Measurements from ENCODE around the gene CLEC16A.

CLEC16A gene

DNA sequence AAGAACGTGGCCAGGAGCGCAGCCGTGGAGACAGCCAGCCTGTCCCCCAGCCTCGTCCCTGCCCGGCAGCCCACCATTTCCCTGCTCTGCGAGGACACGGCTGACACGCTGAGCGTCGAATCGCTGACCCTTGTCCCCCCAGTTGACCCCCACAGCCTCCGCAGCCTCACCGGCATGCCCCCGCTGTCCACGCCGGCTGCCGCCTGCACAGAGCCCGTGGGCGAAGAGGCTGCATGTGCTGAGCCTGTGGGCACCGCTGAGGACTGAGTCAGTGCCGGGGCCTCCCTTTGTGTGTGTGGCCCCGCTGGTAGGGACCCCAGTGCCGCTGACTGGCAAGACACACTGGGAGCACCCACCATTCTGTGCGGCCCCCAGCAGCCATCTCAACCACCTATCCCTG, 234.1 kb downstream of the CLEC16A start:
- no peak for DNase-seq (ENCODE audit: low read depth)

DNA sequence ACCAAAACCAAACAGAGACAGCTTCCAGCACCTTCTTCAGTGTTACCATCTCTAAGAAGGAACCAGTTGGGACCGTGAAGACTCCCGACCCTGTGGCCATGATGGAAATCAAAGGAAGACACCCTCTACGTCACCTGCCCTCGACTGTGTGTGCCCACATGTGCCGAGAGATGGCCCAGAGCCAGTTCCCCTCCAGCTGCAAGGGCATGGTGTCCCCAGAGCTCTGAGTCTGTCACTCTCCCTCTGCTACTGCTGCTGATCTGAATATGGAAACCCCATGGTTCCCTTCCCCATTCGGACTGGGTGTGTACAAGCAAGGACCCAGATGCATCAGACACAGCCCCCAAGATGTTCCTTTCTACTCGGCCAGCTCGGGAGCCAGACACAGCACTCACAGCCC, 235.2 kb downstream of the CLEC16A start:
- no peak for DNase-seq (ENCODE audit: low read depth)

DNA sequence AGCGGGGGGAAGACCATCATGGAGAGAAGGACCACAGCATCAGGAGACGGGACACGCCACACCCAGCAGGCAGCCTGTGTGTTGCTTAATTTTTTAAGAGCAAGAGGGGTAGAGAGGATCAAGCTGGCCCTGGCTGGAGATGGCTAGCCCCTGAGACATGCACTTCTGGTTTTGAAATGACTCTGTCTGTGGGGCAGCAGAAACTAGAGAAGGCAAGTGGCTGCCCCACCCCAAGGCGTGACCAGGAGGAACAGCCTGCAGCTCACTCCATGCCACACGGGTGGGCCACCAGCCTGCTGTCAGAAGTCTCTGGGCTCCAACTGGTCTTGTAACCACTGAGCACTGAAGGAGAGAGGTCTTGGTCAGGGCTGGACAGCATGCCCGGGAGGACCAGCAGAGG, 236.1 kb downstream of the CLEC16A start:
- DNase-seq (ENCODE audit: low read depth), result no peak

GRCh38 chr16:11181242-11181898, 237.0 kb downstream of the CLEC16A start:
- DNase-seq (ENCODE audit: low read depth), result no peak

DNA sequence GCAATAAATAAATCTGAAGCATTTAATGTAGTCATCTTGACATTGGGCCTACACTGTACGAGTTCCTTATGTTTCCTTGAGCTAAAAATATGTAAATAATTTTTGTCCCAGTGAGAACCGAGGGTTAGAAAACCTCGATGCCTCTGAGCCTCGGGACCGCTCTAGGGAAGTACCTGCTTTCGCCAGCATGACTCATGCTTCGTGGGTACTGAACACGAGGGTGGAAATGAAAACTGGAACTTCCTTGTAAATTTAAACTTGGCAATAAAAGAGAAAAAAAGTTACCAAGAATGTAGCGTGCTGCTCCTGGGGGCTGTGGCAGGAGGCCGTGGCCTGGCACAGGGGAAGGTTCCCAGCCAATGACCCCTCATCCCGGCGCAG, 237.5 kb downstream of the CLEC16A start:
- DNase-seq (ENCODE audit: low read depth), result no peak

GRCh38 chr16:11182411-11182810, 238.0 kb downstream of the CLEC16A start:
- no peak for DNase-seq (ENCODE audit: low read depth)

- DNase-seq (ENCODE audit: low read depth), result no peak
These were observed 238.9 kb downstream of the CLEC16A start for GRCh38 chr16:11183035-11183812.

- DNase-seq (ENCODE audit: low read depth), result no peak
These were observed 239.6 kb downstream of the CLEC16A start for GRCh38 chr16:11183951-11184350.

DNA sequence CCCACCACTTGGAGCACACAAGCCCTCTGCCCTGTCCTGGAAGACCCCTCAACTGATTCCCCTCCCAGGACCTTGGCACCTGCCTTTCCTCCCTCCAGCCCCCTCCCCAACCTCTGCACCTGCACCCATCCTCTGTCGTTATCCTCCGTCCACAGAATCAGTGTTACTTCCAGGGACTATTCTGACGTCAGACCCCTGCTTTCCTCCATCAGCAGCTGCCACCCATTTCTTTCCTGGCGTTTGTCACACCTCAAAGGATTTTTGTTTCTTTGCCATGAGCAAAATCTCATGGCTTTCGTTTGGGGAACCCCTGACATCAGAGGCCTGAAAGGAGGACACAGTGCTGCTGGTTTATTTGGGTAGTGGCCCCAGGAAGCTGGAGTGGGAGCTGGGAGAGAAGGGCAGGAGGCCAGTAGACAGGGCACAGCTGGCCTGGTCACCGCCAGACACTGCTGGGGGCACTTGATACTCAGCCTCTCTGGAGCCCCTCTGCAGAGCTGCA, 243.2 kb downstream of the CLEC16A start:
- DNase-seq (ENCODE audit: low read depth), result no peak

- DNase-seq (ENCODE audit: low read depth), result no peak
These were observed 244.7 kb downstream of the CLEC16A start for GRCh38 chr16:11188801-11189740.

DNA sequence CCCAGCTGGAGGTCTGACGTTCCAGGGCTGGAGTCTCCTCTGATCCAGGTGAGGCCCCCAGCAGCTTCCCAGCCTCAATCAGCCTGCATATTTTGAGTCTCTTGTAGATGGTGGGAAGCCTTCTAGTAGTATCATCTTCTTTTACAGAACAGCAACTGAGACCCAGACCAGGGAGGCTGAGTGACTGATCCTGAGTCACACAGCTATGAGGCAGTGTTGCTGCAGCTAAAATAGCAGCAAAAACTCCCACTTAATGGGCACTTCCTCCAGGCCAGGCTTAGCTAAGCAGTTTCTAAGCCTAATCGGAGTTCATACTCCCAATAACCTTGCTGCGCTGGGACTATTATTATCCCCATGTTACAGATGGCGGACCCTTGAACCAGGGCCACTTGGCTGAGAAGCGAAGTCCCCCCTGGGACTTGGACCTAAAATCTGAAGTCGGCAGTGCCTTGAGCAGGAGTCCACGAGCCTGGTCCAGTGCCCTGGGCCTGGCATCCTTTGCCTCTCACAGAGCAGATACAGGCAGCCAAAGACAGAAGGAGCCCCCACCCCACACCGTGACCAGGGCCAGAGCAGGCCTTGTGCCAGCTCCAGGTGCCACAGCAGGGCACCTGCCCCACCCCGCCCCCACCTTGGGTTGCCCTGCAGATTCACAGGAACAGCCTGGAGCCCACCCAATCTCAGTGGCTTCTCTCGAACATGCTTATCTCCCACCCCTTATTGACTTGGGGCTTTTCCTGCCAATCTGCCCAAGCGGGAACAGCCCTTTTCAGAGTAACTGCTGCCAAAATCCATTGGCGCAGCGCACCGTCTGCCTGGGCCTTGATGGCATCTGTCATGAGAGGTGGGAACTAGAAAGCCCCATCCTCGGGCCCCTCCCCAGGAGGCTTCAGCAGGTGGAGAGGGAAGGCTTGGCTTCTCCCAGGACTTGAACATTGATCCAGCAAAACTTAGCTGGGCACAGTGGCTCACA, 246.5 kb downstream of the CLEC16A start:
- DNase-seq (ENCODE audit: low read depth), result no peak

GRCh38 chr16:11191665-11192064, 247.3 kb downstream of the CLEC16A start:
- no peak for DNase-seq (ENCODE audit: low read depth)

- no peak for DNase-seq (ENCODE audit: low read depth)
These were observed 249.1 kb downstream of the CLEC16A start for GRCh38 chr16:11193494-11193893.

- no peak for DNase-seq (ENCODE audit: low read depth)
These were observed 250.5 kb downstream of the CLEC16A start for GRCh38 chr16:11194913-11195312.

DNA sequence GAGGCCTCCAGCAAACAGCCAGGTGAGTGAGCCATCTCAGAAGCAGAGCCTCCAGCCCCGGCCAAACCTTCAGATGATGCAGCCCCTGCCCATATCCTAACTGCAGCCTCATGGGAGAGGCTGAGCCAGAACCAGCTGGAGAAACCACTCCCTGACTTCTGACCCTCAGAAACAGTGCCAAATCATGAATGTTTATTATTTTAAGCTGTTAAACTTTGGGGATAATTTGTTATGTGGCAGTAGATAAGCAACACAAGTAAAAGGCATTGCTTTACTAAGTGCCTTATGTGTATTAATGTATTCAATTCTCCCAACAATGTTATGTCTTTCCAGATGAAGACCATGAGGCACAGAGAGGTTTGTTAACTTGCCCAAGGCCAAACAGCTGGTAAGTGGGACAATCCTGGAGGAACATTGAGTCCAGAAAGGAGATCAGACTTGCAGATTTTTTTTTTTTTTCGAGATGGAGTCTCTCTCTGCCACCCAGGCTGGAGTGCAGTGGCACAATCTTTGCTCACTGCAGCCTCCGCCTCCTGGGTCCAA, 252.0 kb downstream of the CLEC16A start:
- no peak for DNase-seq (ENCODE audit: low read depth)

GRCh38 chr16:11198375-11198774, 254.0 kb downstream of the CLEC16A start:
- no peak for DNase-seq (ENCODE audit: low read depth)

- no peak for DNase-seq (ENCODE audit: low read depth)
These were observed 254.5 kb downstream of the CLEC16A start for GRCh38 chr16:11198828-11199227.

- DNase-seq (ENCODE audit: low read depth), result no peak
These were observed 256.2 kb downstream of the CLEC16A start for GRCh38 chr16:11200592-11200991.

DNA sequence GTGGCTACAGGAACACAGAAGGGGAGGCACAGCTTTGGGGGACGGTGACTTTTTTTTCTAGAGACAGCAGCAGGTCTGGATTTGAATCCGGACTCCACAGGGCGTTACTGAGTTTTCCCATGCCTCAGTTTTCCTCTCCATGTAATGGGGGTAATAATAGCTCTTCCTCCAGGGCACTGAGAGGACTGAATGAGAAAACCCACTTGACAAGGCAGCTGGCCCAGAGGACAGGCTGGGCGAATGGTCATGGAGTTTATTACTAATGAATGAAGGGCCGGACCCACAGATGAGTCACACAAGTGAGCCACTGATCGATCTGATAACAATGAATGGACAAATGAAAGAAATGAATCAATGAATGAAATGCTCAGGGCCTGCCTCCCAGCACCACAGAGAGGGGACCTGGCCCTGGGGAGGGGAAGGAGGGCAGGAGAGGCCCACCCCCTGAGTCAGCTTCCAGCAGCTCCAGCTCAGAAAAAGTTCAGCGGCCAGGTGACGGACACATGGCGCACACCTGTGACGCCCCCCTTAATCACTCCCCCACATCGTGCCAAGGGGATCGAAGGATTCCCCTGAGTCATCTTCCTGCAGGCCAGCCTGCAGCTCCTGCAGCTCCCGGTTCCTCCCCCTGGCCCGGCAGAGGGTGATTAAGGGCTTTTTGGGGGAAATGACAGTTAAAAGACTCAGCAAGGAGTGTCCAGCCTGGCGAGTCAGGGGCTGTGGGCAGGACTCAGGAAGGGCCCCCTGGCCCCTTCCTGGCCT, 257.3 kb downstream of the CLEC16A start:
- DNase-seq (ENCODE audit: low read depth), result no peak

Measured in activated T-helper 1 cell treated with Interleukin-2 at 50 U/mL for 16 hours (primary cell).